Measurements from ENCODE around the gene STMN1.

- TF ChIP-seq CTCF (conservative IDR thresholded peaks at IDR 0.05; ENCODE audit: low read length) (no peak), EZH2phosphoT487 (IDR thresholded peaks at IDR 0.05; ENCODE audit: borderline replicate concordance) (no peak)
These were observed 39.9 kb downstream of the STMN1 start for GRCh38 chr1:25866288-25866687.

Measured in Loucy (cell line).